Gastrocnemius medialis (tissue), 4 donors: ENCODE data around the gene AKAP9. TPM values are rescaled to one million over a fixed set of nuclear protein-coding genes. Genes with fewer than 3 reads are reported as not detected.
A peak's percentile ranks its signal among the peaks of the same experiment; 100 is the strongest.

Source experiments
- ATAC-seq, 2 donors: fragments of 150-250 bp; one replicate each; pipeline ENCODE4 v1.9.1; 2016
- DNase-seq, 2 donors: peaks; one replicate each; pipeline ENCODE4 v3.0.0-alpha.2; 2019
- H3K27ac ChIP-seq, 4 donors: fragments of 200-600 bp; sonication (generic); 1 replicate in 1 of 4; 2 replicates in 3 of 4; pipeline ENCODE4 v1.5.1; 2016 to 2018; ENCODE audit warnings: mild to moderate bottlenecking in 2 of 4, moderate library complexity in 1 of 4
- H3K27me3 ChIP-seq, 3 donors: fragments of 200-600 bp; sonication (generic) in 2 of 3; 1 replicate in 1 of 3; 2 replicates in 2 of 3; pipeline versions ENCODE4 v1.5.1 to v1.6.0; 2016 to 2019; ENCODE audit warnings: mild to moderate bottlenecking in 1 of 3, moderate library complexity in 1 of 3
- H3K36me3 ChIP-seq, 2 donors: fragments of 200-600 bp; sonication (generic) in 1 of 2; one replicate each; pipeline ENCODE4 v1.5.1; 2017 to 2018
- H3K4me1 ChIP-seq, 2 donors: fragments of 200-600 bp; sonication (generic) in 1 of 2; one replicate each; pipeline ENCODE4 v1.5.1; 2016 to 2017; ENCODE audit warnings: mild to moderate bottlenecking in 2 of 2
- H3K4me3 ChIP-seq, 4 donors: fragments of 200-600 bp; sonication (generic) in 3 of 4; 1 replicate in 1 of 4; 2 replicates in 3 of 4; pipeline ENCODE4 v1.5.1; 2016 to 2019; ENCODE audit warnings: mild to moderate bottlenecking in 2 of 4
- H3K9me3 ChIP-seq, 3 donors: fragments of 200-600 bp; sonication (generic) in 2 of 3; 1 replicate in 1 of 3; 2 replicates in 2 of 3; pipeline ENCODE4 v1.5.1; 2016 to 2019
- POLR2A ChIP-seq, 2 donors: fragments of 450-650 bp; IDR thresholded peaks; one replicate each; pipeline ENCODE4 v1.6.1; 2017; ENCODE audit warnings: antibody characterized with exemption in 2 of 2, mild to moderate bottlenecking in 2 of 2, moderate library complexity in 2 of 2
- in situ Hi-C, 4 donors: fragments of 200-750 bp; cut with MboI; loops; one replicate each; pipeline versions ENCODE4 v1.15.0 to v1.8.0; 2017; ENCODE audit warnings: low sequenced_read_pairs in 4 of 4
- intact Hi-C: fragments of 100-400 bp; cut with DNase I; formaldehyde crosslinking; loops from one replicate; pipeline ENCODE4 v1.15.1; 2023; ENCODE audit warnings: low total_unique reads
- total RNA-seq, 4 donors: library from RNA; depleted of rRNA; stranded (reverse); fragments of >200 nt; gene quantifications; one replicate each; pipeline versions ENCODE4 v1.1.0 to v1.2.3, GENCODE V29; 2016
- TF ChIP-seq, protein P1 (sequence below), 5 experiments: fragments of 450-650 bp in 3 of 5; fragments of 200-600 bp in 2 of 5; sonication (generic) in 2 of 5; IDR thresholded peaks in 4 of 5; conservative IDR thresholded peaks in 1 of 5; 1 replicate in 4 of 5; 2 replicates in 1 of 5; pipeline ENCODE4 v1.5.1; 2016 to 2019; ENCODE audit warnings: antibody characterized with exemption in 5 of 5, mild to moderate bottlenecking in 3 of 5, moderate library complexity in 3 of 5

The AKAP9 gene
- total RNA-seq, 4 donors from 2014 or later = 25.4 to 80.0 (median 40.6) TPM

- Histone ChIP-seq H3K27ac (peak overlapping the region; percentile 51 to 83 (median 77)), H3K27me3 (no peaks in the 10 kb centered on the region), H3K9me3 (no peaks in the 10 kb centered on the region), H3K4me1 (peaks cover 36 to 43% of the 10 kb centered on the region in 2 donors), H3K4me3 (peak overlapping the region; percentile 14 to 33 (median 26)), H3K36me3 (peaks cover 0 to 12% of the 10 kb centered on the region in 2 donors)
- ATAC-seq (no peak), DNase-seq (no peak)
- intact Hi-C loops (no loop called here), in situ Hi-C loops (no loop called here)
- no peak for TF ChIP-seq POLR2A (IDR thresholded peaks at IDR 0.05)
- TF ChIP-seq, protein P1, sequence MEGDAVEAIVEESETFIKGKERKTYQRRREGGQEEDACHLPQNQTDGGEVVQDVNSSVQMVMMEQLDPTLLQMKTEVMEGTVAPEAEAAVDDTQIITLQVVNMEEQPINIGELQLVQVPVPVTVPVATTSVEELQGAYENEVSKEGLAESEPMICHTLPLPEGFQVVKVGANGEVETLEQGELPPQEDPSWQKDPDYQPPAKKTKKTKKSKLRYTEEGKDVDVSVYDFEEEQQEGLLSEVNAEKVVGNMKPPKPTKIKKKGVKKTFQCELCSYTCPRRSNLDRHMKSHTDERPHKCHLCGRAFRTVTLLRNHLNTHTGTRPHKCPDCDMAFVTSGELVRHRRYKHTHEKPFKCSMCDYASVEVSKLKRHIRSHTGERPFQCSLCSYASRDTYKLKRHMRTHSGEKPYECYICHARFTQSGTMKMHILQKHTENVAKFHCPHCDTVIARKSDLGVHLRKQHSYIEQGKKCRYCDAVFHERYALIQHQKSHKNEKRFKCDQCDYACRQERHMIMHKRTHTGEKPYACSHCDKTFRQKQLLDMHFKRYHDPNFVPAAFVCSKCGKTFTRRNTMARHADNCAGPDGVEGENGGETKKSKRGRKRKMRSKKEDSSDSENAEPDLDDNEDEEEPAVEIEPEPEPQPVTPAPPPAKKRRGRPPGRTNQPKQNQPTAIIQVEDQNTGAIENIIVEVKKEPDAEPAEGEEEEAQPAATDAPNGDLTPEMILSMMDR (IDR thresholded peaks at IDR 0.05 in 4 of 5, conservative IDR thresholded peaks at IDR 0.05 in 1 of 5) = no peak
These were observed 118.2 kb downstream of the AKAP9 start for GRCh38 chr7:92058899-92059298.

DNA sequence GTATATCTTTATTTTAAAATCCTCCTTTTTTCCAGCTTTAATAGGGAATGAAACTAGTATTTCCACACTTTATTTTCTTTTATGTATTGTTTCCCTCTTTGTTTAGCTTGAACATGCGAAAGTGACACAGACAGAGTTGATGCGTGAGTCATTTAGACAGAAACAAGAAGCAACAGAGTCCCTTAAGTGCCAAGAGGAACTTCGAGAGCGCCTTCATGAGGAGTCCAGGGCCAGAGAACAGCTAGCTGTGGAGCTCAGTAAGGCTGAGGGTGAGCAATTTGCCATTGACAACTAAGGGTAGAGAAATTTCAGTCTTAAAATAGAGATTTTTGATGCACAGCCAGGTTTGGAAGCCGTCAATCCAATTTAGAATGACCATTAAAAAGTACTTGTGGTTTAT, 120.5 kb downstream of the AKAP9 start:
- intact Hi-C loops (no loop called here), in situ Hi-C loops (no loop called here)
- Histone ChIP-seq H3K27ac (peak overlapping the region; percentile 51 to 83 (median 77)), H3K4me3 (no peak overlapping the region), H3K4me1 (peaks cover 36 to 43% of the 10 kb centered on the region in 2 donors), H3K9me3 (no peaks in the 10 kb centered on the region), H3K36me3 (peaks cover 0 to 21% of the 10 kb centered on the region in 2 donors), H3K27me3 (no peaks in the 10 kb centered on the region)
- TF ChIP-seq, protein P1 (IDR thresholded peaks at IDR 0.05 in 4 of 5, conservative IDR thresholded peaks at IDR 0.05 in 1 of 5) = no peak
- no peak for TF ChIP-seq POLR2A (IDR thresholded peaks at IDR 0.05)
- DNase-seq = peak; percentile 44 to 54
- peak; percentile 88 to 98 for ATAC-seq

- TF ChIP-seq, protein P1 (IDR thresholded peaks at IDR 0.05 in 4 of 5, conservative IDR thresholded peaks at IDR 0.05 in 1 of 5) = no peak
- no peak for TF ChIP-seq POLR2A (IDR thresholded peaks at IDR 0.05)
- H3K27me3 ChIP-seq = no peaks in the 10 kb centered on the region
- in situ Hi-C loops = no loop called here
- DNase-seq (no peak), ATAC-seq (no peak)
- peaks cover 17 to 19% of the 10 kb centered on the region in 2 donors for H3K4me1 ChIP-seq
- H3K36me3 ChIP-seq = peaks cover 0 to 38% of the 10 kb centered on the region in 2 donors
- H3K9me3 ChIP-seq = no peaks in the 10 kb centered on the region
- H3K27ac ChIP-seq = no peak overlapping the region
- intact Hi-C loops = no loop called here
- no peak overlapping the region for H3K4me3 ChIP-seq
These were observed 123.9 kb downstream of the AKAP9 start for GRCh38 chr7:92064438-92065029.

DNA sequence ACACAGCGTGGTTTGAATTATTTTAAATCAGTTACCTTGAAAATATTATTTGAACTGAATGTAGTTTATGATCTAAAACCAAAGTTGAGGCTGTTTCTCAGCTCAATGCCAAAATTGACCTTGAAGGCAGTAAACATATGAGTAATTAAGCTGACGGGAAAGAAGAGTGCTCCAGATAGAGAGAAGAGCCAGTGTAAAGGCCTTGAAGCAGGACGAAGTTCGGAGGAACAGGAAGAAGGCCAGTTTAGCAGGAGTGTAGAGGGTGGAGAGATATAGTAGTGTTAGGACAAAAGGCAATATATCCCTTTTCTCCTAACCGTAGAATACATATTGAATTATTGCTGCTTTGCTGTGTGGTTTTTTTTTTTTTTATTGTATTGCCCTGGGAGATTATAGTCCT, 130.4 kb downstream of the AKAP9 start:
- ATAC-seq (no peak), DNase-seq (no peak)
- Histone ChIP-seq H3K9me3 (no peaks in the 10 kb centered on the region), H3K4me3 (no peak overlapping the region), H3K27me3 (no peaks in the 10 kb centered on the region), H3K36me3 (peaks cover 0 to 68% of the 10 kb centered on the region in 2 donors), H3K27ac (no peak overlapping the region), H3K4me1 (no peaks in the 10 kb centered on the region)
- in situ Hi-C loops (no loop called here), intact Hi-C loops (no loop called here)
- TF ChIP-seq POLR2A (IDR thresholded peaks at IDR 0.05) = no peak
- TF ChIP-seq, protein P1 (IDR thresholded peaks at IDR 0.05 in 4 of 5, conservative IDR thresholded peaks at IDR 0.05 in 1 of 5) = no peak

- TF ChIP-seq, protein P1 (IDR thresholded peaks at IDR 0.05 in 4 of 5, conservative IDR thresholded peaks at IDR 0.05 in 1 of 5) = no peak
- no peak for TF ChIP-seq POLR2A (IDR thresholded peaks at IDR 0.05)
- ATAC-seq (no peak), DNase-seq (no peak)
- Histone ChIP-seq H3K4me3 (no peak overlapping the region), H3K36me3 (peaks cover 0 to 67% of the 10 kb centered on the region in 2 donors), H3K9me3 (no peaks in the 10 kb centered on the region), H3K27me3 (no peaks in the 10 kb centered on the region), H3K4me1 (no peaks in the 10 kb centered on the region), H3K27ac (no peak overlapping the region)
- intact Hi-C loops (no loop called here), in situ Hi-C loops (no loop called here)
These were observed 131.5 kb downstream of the AKAP9 start for GRCh38 chr7:92072121-92072520.
